CD14-positive monocyte (primary cell): ENCODE results near the gene FKTN. TPM values are rescaled to one million over a fixed set of nuclear protein-coding genes. Genes with fewer than 3 reads are reported as not detected.

Experiments
- DNase-seq, 3 donors: peaks; one replicate each; pipeline ENCODE4 v3.0.0-alpha.2; 2011 to 2022
- H2AFZ ChIP-seq: 2 replicates; pipeline ENCODE4 v1.6.0; 2012; ENCODE audit warnings: mild to moderate bottlenecking, low read depth, low read length, inconsistent platforms; ENCODE audit not compliant: insufficient read depth, poor library complexity, severe bottlenecking
- H3K27ac ChIP-seq, 2 donors: 1 replicate in 1 of 2; 2 replicates in 1 of 2; pipeline ENCODE4 v1.5.1; 2012 to 2013; ENCODE audit warnings: low read length in 2 of 2, control low read depth in 1 of 2, inconsistent platforms in 1 of 2, low read depth in 1 of 2, mild to moderate bottlenecking in 1 of 2
- H3K27me3 ChIP-seq, 2 donors: one replicate each; pipeline versions ENCODE4 v1.6.0 to v1.6.1; 2011 to 2013; ENCODE audit warnings: low read length in 2 of 2; ENCODE audit not compliant: control insufficient read depth in 2 of 2, insufficient read depth in 2 of 2
- H3K36me3 ChIP-seq, 2 donors: replicated peaks in 1 of 2; 1 replicate in 1 of 2; 2 replicates in 1 of 2; pipeline versions ENCODE4 v1.5.1 to v1.6.1; 2012 to 2013; ENCODE audit warnings: low read length in 2 of 2, control low read depth in 1 of 2, inconsistent platforms in 1 of 2, mild to moderate bottlenecking in 1 of 2; ENCODE audit not compliant: insufficient read depth in 2 of 2, control insufficient read depth in 1 of 2
- H3K4me1 ChIP-seq, 2 donors: 1 replicate in 1 of 2; 2 replicates in 1 of 2; pipeline versions ENCODE4 v1.5.1 to v1.6.1; 2012 to 2013; ENCODE audit warnings: low read length in 2 of 2, control low read depth in 1 of 2, inconsistent platforms in 1 of 2, mild to moderate bottlenecking in 1 of 2, moderate library complexity in 1 of 2; ENCODE audit not compliant: insufficient read depth in 2 of 2, control insufficient read depth in 1 of 2
- H3K4me2 ChIP-seq: replicated peaks from 2 replicates; pipeline ENCODE3; 2012; ENCODE audit warnings: low read length, moderate library complexity, mild to moderate bottlenecking; ENCODE audit not compliant: poor library complexity, severe bottlenecking; ENCODE audit errors: extremely low read depth
- H3K4me3 ChIP-seq, 3 experiments: fragments of 200-600 bp in 1 of 3; sonication (generic) in 1 of 3; replicated peaks in 1 of 3; 1 replicate in 2 of 3; 2 replicates in 1 of 3; pipeline ENCODE4 v1.5.1; 2011 to 2013; ENCODE audit warnings: low read length in 3 of 3, mild to moderate bottlenecking in 3 of 3, control low read depth in 2 of 3, low read depth in 2 of 3, inconsistent platforms in 1 of 3, moderate library complexity in 1 of 3
- H3K79me2 ChIP-seq: 2 replicates; pipeline ENCODE4 v1.6.0; 2012; ENCODE audit warnings: mild to moderate bottlenecking, control low read depth, inconsistent platforms, low read length, moderate library complexity; ENCODE audit not compliant: insufficient read depth
- H3K9ac ChIP-seq: 2 replicates; pipeline ENCODE4 v1.6.0; 2017; ENCODE audit warnings: low read length, mild to moderate bottlenecking; ENCODE audit not compliant: insufficient read depth, poor library complexity, severe bottlenecking
- H3K9me3 ChIP-seq, 2 donors: replicated peaks in 1 of 2; 1 replicate in 1 of 2; 2 replicates in 1 of 2; pipeline versions ENCODE4 v1.5.1 to v1.6.1; 2012 to 2013; ENCODE audit warnings: low read length in 2 of 2, control low read depth in 1 of 2; ENCODE audit not compliant: control insufficient read depth in 1 of 2, insufficient read depth in 1 of 2
- H4K20me1 ChIP-seq: 2 replicates; pipeline ENCODE4 v1.6.0; 2012; ENCODE audit warnings: mild to moderate bottlenecking, low read length, control low read depth, moderate library complexity; ENCODE audit not compliant: insufficient read depth
- H3K27ac Mint-ChIP-seq, 7 donors: one replicate each; pipeline ENCODE4 v1.8.0; 2020; ENCODE audit warnings: mild to moderate bottlenecking in 7 of 7, mixed read lengths in 7 of 7, moderate library complexity in 6 of 7, inconsistent platforms in 2 of 7
- H3K27me3 Mint-ChIP-seq, 3 donors: one replicate each; pipeline ENCODE4 v1.8.0; 2021 to 2022; ENCODE audit warnings: low read depth in 3 of 3, mild to moderate bottlenecking in 3 of 3, mixed read lengths in 3 of 3, moderate library complexity in 3 of 3, inconsistent platforms in 1 of 3
- H3K36me3 Mint-ChIP-seq, 2 donors: one replicate each; pipeline ENCODE4 v1.8.0; 2020; ENCODE audit warnings: mixed read lengths in 2 of 2, inconsistent platforms in 1 of 2, mild to moderate bottlenecking in 1 of 2
- H3K4me1 Mint-ChIP-seq: one replicate; pipeline ENCODE4 v1.8.0; 2020; ENCODE audit warnings: mild to moderate bottlenecking, mixed read lengths
- H3K4me3 Mint-ChIP-seq, 2 donors: one replicate each; pipeline ENCODE4 v1.8.0; 2020; ENCODE audit warnings: mild to moderate bottlenecking in 2 of 2, mixed read lengths in 2 of 2, moderate library complexity in 1 of 2
- H3K9me3 Mint-ChIP-seq, 7 donors: one replicate each; pipeline ENCODE4 v1.8.0; 2020 to 2022; ENCODE audit warnings: mixed read lengths in 7 of 7, mild to moderate bottlenecking in 6 of 7, moderate library complexity in 6 of 7, inconsistent platforms in 2 of 7
- CTCF ChIP-seq: fragments of 200-600 bp; IDR thresholded peaks from one replicate; pipeline ENCODE4 v1.8.0; 2022; ENCODE audit warnings: antibody characterized with exemption, mild to moderate bottlenecking
- WGBS: methylation state at CpG from one replicate; pipeline ENCODE4 v1.1.5; 2013; ENCODE audit warnings: missing lambda C conversion rate; ENCODE audit not compliant: insufficient coverage; 5-methylcytosine and 5-hydroxymethylcytosine counted together
- intact Hi-C, 2 donors: fragments of 100-400 bp; cut with micrococcal nuclease; formaldehyde crosslinking; loops; one replicate each; pipeline versions ENCODE4 v1.15.0 to v1.15.1; 2023
- polyA plus RNA-seq, 3 donors: library from polyadenylated mRNA; depleted of rRNA in 1 of 3; unstranded in 2 of 3; stranded (reverse) in 1 of 3; fragments of 300-500 nt in 2 of 3; fragments of >200 nt in 1 of 3; fragmentation: Illumina TruSeq in 2 of 3; gene quantifications; 1 replicate in 2 of 3; 2 replicates in 1 of 3; pipeline ENCODE4 v1.2.3, GENCODE V29; 2012 to 2021

Gene FKTN
- polyA plus RNA-seq, 3 donors, result 1.7 to 3.2 (median 2.7) TPM

GRCh38 chr9:105667867-105668266 lies 109.9 kb downstream of the FKTN start:
- Mint-ChIP-seq H3K4me3 (no peak overlapping the region), H3K9me3 (peaks cover 0 to 2% (median 0%) of the 10 kb centered on the region in 7 donors), H3K36me3 (no peaks in the 10 kb centered on the region), H3K4me1 (peaks cover 8% of the 10 kb centered on the region), H3K27ac (no peak overlapping the region), H3K27me3 (peaks cover 0 to 1% (median 0%) of the 10 kb centered on the region in 3 donors)
- H2AFZ ChIP-seq, result no peak overlapping the region
- no peak for DNase-seq
- no peaks in the 10 kb centered on the region for H3K36me3 ChIP-seq
- no peak overlapping the region for H3K4me3 ChIP-seq
- H3K79me2 ChIP-seq, result no peaks in the 10 kb centered on the region
- no peaks in the 10 kb centered on the region for H4K20me1 ChIP-seq
- no peaks in the 10 kb centered on the region for H3K27me3 ChIP-seq
- WGBS, result 93% methylated on average over 2 of the region's 4 CpGs
- H3K4me1 ChIP-seq, result peaks cover 6% of the 10 kb centered on the region in 2 donors
- intact Hi-C loops, result no loop called here
- H3K4me2 ChIP-seq, result no peak overlapping the region
- no peak overlapping the region for H3K9ac ChIP-seq
- H3K27ac ChIP-seq, result no peak overlapping the region
- no peaks in the 10 kb centered on the region for H3K9me3 ChIP-seq
- TF ChIP-seq CTCF, result no peak

GRCh38 chr9:105670315-105670714 lies 112.4 kb downstream of the FKTN start:
- no peaks in the 10 kb centered on the region for H4K20me1 ChIP-seq
- no peaks in the 10 kb centered on the region for H3K27me3 ChIP-seq
- H3K27ac ChIP-seq, result no peak overlapping the region
- Mint-ChIP-seq H3K27me3 (peaks cover 0 to 1% (median 0%) of the 10 kb centered on the region in 3 donors), H3K4me1 (peaks cover 20% of the 10 kb centered on the region), H3K9me3 (peaks cover 0 to 3% (median 0%) of the 10 kb centered on the region in 7 donors), H3K36me3 (no peaks in the 10 kb centered on the region), H3K27ac (no peak overlapping the region), H3K4me3 (no peak overlapping the region)
- no peaks in the 10 kb centered on the region for H3K9me3 ChIP-seq
- no peak for DNase-seq
- no peak overlapping the region for H3K4me3 ChIP-seq
- H3K4me1 ChIP-seq, result peaks cover 7% of the 10 kb centered on the region in 2 donors
- H2AFZ ChIP-seq, result no peak overlapping the region
- H3K4me2 ChIP-seq, result no peak overlapping the region
- intact Hi-C loops, result no loop called here
- H3K36me3 ChIP-seq, result no peaks in the 10 kb centered on the region
- WGBS, result no CpG with 5 or more reads among the region's 3 CpGs
- H3K79me2 ChIP-seq, result no peaks in the 10 kb centered on the region
- no peak for TF ChIP-seq CTCF
- H3K9ac ChIP-seq, result no peak overlapping the region
